Activated CD4-positive, alpha-beta memory T cell treated with anti-CD3 and anti-CD28 coated beads for 36 hours (primary cell): ENCODE results near the gene NPEPL1. TPM values are rescaled to one million over a fixed set of nuclear protein-coding genes. Genes with fewer than 3 reads are reported as not detected.

Experiments
- CTCF ChIA-PET: fragments of 350-600 bp; sonication (Branson Sonifier 250); formaldehyde crosslinking; loops from one replicate; lab custom pipeline; 2021; ENCODE audit warnings: antibody characterized with exemption, inconsistent platforms; lab: Charles Lee
- POLR2A ChIA-PET: fragments of 350-600 bp; sonication (Branson Sonifier 250); formaldehyde crosslinking; loops from one replicate; lab custom pipeline; 2021; ENCODE audit warnings: antibody characterized with exemption; lab: Charles Lee
- DNase-seq: peaks from one replicate; pipeline ENCODE4 v3.0.0-alpha.2; 2020
- H3K27ac Mint-ChIP-seq: one replicate; pipeline ENCODE4 v1.8.0; 2021; ENCODE audit warnings: mixed read lengths
- H3K27me3 Mint-ChIP-seq: one replicate; pipeline ENCODE4 v1.8.0; 2021; ENCODE audit warnings: mixed read lengths
- H3K36me3 Mint-ChIP-seq: one replicate; pipeline ENCODE4 v1.8.0; 2021; ENCODE audit warnings: mixed read lengths
- H3K4me1 Mint-ChIP-seq: one replicate; pipeline ENCODE4 v1.8.0; 2021; ENCODE audit warnings: low read depth, mixed read lengths
- H3K4me3 Mint-ChIP-seq: one replicate; pipeline ENCODE4 v1.8.0; 2021; ENCODE audit warnings: mild to moderate bottlenecking, mixed read lengths
- H3K9me3 Mint-ChIP-seq: one replicate; pipeline ENCODE4 v1.8.0; 2021; ENCODE audit warnings: mixed read lengths
- intact Hi-C: fragments of 100-400 bp; cut with micrococcal nuclease; formaldehyde crosslinking; loops from one replicate; pipeline ENCODE4 v1.15.1; 2023
- total RNA-seq, 2 experiments: library from RNA; stranded (reverse); gene quantifications; one replicate each; pipeline ENCODE4 v1.2.3, GENCODE V29; 2021

Gene NPEPL1
- total RNA-seq, 2 experiments from 2014 or later = 17.8 to 18.8 TPM

DNA sequence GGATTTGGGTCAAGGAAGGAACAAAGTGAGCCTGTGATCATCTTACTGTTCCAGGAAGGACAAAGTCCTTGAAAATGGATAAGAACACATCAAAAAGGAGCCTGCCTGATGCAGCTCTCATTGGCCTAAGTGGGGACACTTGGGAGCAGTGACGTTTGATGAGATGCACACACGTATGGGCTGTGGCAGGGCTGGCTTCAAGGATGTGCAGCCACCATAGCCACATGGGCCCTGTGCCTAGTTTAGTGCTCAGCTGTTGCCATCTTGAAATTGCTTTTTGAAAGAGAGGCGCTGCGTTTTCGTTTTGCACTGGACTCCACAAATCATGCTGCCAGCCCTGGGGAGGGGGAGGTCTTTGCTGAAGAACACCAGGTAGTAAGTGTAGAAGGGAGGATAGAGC is 6.6 kb upstream of the NPEPL1 start:
- Mint-ChIP-seq H3K36me3 (peaks cover 2% of the 10 kb centered on the region), H3K4me1 (peaks cover 5% of the 10 kb centered on the region), H3K4me3 (no peak overlapping the region), H3K27ac (no peak overlapping the region), H3K27me3 (no peaks in the 10 kb centered on the region), H3K9me3 (no peaks in the 10 kb centered on the region)
- POLR2A ChIA-PET = no interaction called here
- DNase-seq = no peak
- CTCF ChIA-PET = no interaction called here
- intact Hi-C loops = no loop called here

DNA sequence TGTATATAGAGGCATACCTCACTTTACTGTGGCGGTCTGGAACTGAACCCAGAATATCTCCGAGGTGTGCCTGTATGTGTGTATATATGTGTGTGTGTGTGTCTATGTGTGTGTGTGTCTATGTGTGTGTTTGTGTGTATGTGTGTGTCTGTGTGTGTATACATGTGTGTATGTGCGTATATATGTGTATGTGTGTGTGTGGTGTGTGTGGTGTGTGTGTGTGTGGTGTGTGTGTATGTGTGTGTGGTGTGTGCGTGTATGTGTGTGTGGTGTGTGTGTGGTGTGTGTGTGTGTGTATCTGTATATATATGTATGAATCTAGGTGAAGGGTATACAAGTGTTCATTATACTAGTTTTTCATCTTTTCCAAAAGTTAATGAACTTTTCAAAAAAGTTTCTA is 4.2 kb upstream of the NPEPL1 start:
- Mint-ChIP-seq H3K4me3 (no peak overlapping the region), H3K27me3 (no peaks in the 10 kb centered on the region), H3K9me3 (no peaks in the 10 kb centered on the region), H3K4me1 (peaks cover 7% of the 10 kb centered on the region), H3K36me3 (peaks cover 2% of the 10 kb centered on the region), H3K27ac (no peak overlapping the region)
- intact Hi-C loops = no loop called here
- no peak for DNase-seq
- CTCF ChIA-PET = no interaction called here
- POLR2A ChIA-PET = no interaction called here

- Mint-ChIP-seq H3K9me3 (no peaks in the 10 kb centered on the region), H3K4me1 (peaks cover 11% of the 10 kb centered on the region), H3K36me3 (peaks cover 2% of the 10 kb centered on the region), H3K4me3 (no peak overlapping the region), H3K27ac (no peak overlapping the region), H3K27me3 (no peaks in the 10 kb centered on the region)
- ChIA-PET POLR2A (no interaction called here), CTCF (no interaction called here)
- DNase-seq = no peak
- intact Hi-C loops = no loop called here
Observed at GRCh38 chr20:58688840-58689239, 3.8 kb upstream of the NPEPL1 start.

DNA sequence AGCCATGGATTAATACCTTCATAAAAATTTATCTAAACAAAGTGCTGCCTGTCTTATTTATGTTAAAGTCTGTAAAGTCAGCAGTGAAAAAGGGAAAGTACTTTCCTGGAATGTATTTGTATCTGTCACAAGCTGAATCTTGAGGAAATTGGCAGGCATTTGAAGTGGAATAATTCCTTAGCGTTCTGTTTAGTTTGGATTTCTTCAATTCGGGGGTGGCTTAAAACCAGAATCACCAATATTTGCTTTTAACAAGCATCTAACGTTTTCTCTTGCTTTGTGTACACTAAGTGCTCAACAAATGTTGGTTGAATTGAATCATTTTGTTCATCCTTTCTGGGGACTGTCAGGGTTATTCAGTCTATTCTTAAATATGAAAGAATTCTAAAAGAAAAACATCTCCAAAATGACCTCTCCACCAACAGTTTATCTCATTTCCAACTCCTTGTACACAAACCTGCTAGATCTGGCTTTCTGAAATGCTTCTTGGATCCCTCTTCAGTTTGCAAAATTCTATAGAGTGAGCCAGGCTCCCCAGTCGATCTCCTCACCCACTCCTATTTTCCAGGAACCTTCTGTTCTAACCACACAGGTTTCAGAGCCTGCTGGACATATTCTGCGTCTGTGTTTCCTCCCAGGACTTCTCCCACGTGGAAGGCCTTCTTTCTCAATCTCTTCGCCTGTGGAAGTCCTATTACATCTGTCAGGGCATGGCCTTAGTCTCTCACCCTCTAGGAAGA is 2.0 kb upstream of the NPEPL1 start:
- Mint-ChIP-seq H3K36me3 (peaks cover 2% of the 10 kb centered on the region), H3K4me1 (peaks cover 16% of the 10 kb centered on the region), H3K9me3 (no peaks in the 10 kb centered on the region), H3K27me3 (no peaks in the 10 kb centered on the region), H3K4me3 (no peak overlapping the region), H3K27ac (peak overlapping the region; percentile 57)
- intact Hi-C loops = no loop called here
- ChIA-PET CTCF (interaction anchor here (1.0 kb wide), 1 partner anchor 40 kb away, joined by 3 read pairs; the partner anchor contains the start of gene STX16), POLR2A (interaction anchor here (0.6 to 1.4 kb wide), 3 partner anchors 34 to 473 kb away, joined by 3 to 4 read pairs (median 4); no protein-coding TSS in a partner anchor)
- DNase-seq = no peak

DNA sequence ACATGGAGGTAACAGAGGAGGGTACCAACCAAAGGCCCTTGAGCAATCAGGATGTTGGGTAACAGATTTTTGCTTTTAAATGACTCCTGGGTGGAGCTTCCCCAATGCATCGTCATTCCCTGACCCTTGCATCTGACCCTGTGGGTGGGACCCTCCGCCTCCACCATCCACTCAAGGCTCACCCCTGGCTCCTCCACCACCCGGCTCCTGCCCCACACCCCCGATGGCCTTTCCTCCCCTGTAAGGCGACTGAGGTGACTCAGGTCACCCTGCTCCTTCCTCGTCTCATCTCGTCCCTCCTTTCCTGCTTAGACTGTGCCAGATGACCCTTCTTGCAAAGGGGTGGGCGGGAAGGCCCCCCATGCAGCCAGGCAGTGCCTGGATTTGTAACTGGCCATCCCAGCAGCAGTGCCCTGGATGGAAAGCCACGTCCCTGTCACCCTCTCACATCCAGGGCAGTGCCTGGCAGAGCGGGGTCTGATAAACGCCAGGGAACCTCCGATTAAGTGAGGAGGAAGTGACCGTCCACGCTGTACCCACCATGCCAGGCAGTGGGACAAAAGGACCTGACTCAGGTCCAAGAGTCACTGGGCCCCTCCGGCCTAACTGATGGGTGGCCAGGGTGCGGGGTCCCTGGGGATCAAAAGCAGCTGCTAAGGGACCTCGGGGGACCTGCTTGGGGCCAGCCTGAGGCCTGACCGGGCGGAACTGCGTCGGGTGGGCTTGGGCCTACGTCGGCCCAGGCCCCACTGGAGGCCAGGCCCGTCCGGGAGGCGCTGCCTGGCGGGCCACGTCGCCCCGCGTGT is 624 bp upstream of the NPEPL1 start:
- H3K4me1 Mint-ChIP-seq = peaks cover 16% of the 10 kb centered on the region
- intact Hi-C loops = no loop called here
- peak overlapping the region; percentile 25 for H3K4me3 Mint-ChIP-seq
- ChIA-PET CTCF (interaction anchor here (3.3 kb wide), 1 partner anchor 40 kb away, joined by 15 read pairs; the partner anchor contains the start of gene STX16), POLR2A (interaction anchor here (1.0 to 1.8 kb wide), 3 partner anchors 36 to 41 kb away, joined by 3 to 21 read pairs (median 4); partner anchors contain the start of gene STX16)
- peak overlapping the region; percentile 57 for H3K27ac Mint-ChIP-seq
- no peaks in the 10 kb centered on the region for H3K9me3 Mint-ChIP-seq
- DNase-seq = no peak
- H3K36me3 Mint-ChIP-seq = peaks cover 4% of the 10 kb centered on the region
- no peaks in the 10 kb centered on the region for H3K27me3 Mint-ChIP-seq

- Mint-ChIP-seq H3K4me1 (peaks cover 16% of the 10 kb centered on the region), H3K36me3 (peaks cover 6% of the 10 kb centered on the region), H3K27me3 (no peaks in the 10 kb centered on the region), H3K9me3 (no peaks in the 10 kb centered on the region), H3K4me3 (peak overlapping the region; percentile 67), H3K27ac (no peak overlapping the region)
- intact Hi-C loops = loop anchor here (1.0 kb wide), 1 partner anchor 41 kb away; no protein-coding TSS in a partner anchor
- CTCF ChIA-PET = interaction anchor here (0.7 to 3.3 kb wide), 3 partner anchors 11 to 158 kb away, joined by 3 to 15 read pairs (median 4); partner anchors contain the start of gene STX16
- POLR2A ChIA-PET = interaction anchor here (0.6 to 1.8 kb wide), 2 partner anchors 42 to 338 kb away, joined by 4 to 21 read pairs; partner anchors contain the start of gene STX16
- DNase-seq = peak; percentile 26
Observed at GRCh38 chr20:58693226-58694006, 816 bp downstream of the NPEPL1 start.

- CTCF ChIA-PET = interaction anchor here (1.2 to 3.3 kb wide), 2 partner anchors 43 to 157 kb away, joined by 4 to 15 read pairs; partner anchors contain the start of gene STX16
- Mint-ChIP-seq H3K27ac (no peak overlapping the region), H3K4me1 (peaks cover 16% of the 10 kb centered on the region), H3K36me3 (peaks cover 6% of the 10 kb centered on the region), H3K9me3 (no peaks in the 10 kb centered on the region), H3K27me3 (no peaks in the 10 kb centered on the region), H3K4me3 (no peak overlapping the region)
- POLR2A ChIA-PET = interaction anchor here (0.6 kb wide), 2 partner anchors 42 to 304 kb away, joined by 3 to 4 read pairs; no protein-coding TSS in a partner anchor
- intact Hi-C loops = no loop called here
- peak; percentile 9 for DNase-seq
Observed at GRCh38 chr20:58694241-58695083, 1.9 kb downstream of the NPEPL1 start.

DNA sequence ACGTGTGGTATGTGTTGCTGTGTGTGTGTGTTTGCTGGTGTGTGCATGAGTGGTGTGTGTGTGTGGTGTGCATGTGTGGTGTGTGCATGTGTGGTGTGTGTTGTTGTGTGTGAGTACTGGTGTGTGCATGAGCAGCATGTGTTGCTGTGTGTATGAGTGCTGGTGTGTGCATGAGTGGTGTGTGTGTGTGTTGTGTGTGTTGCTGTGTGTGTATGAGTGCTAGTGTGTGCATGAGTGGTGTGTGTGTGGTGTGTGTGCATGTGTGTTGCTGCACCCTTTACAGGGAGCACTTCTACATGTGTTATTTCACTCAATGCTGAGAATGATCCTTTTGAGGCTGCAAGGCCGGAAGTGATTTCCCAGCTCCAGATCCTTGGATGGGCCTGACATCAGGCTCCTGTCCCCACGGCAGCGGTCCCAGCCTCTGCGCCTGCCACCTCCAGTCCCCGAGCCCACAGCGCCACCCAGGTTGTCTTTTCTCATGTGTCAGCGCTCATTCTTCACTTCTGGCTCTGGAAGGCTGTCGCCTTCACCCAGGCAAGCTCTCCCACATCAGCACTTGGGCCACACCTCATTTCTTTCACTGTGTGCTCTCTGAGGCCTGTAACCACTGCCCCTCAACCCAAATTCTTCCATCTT is 2.6 kb downstream of the NPEPL1 start:
- CTCF ChIA-PET = interaction anchor here (0.9 kb wide), 1 partner anchor 44 kb away, joined by 4 read pairs; the partner anchor contains the start of gene STX16
- no peak for DNase-seq
- intact Hi-C loops = no loop called here

GRCh38 chr20:58695895-58696375 is 3.3 kb downstream of the NPEPL1 start:
- ChIA-PET CTCF (interaction anchor here (0.9 kb wide), 1 partner anchor 45 kb away, joined by 4 read pairs; the partner anchor contains the start of gene STX16), POLR2A (interaction anchor here (0.6 kb wide), 1 partner anchor 33 kb away, joined by 3 read pairs; no protein-coding TSS in a partner anchor)
- Mint-ChIP-seq H3K27ac (no peak overlapping the region), H3K4me3 (no peak overlapping the region), H3K9me3 (no peaks in the 10 kb centered on the region), H3K4me1 (peaks cover 19% of the 10 kb centered on the region), H3K36me3 (peaks cover 10% of the 10 kb centered on the region), H3K27me3 (no peaks in the 10 kb centered on the region)
- no peak for DNase-seq
- intact Hi-C loops = no loop called here

More for the DNA sequence above, 2.6 kb downstream of the NPEPL1 start:
- H3K27ac Mint-ChIP-seq = no peak overlapping the region
- H3K36me3 Mint-ChIP-seq = peaks cover 7% of the 10 kb centered on the region
- H3K27me3 Mint-ChIP-seq = no peaks in the 10 kb centered on the region
- POLR2A ChIA-PET = interaction anchor here (0.6 kb wide), 1 partner anchor 303 kb away, joined by 4 read pairs; no protein-coding TSS in a partner anchor
- H3K4me3 Mint-ChIP-seq = no peak overlapping the region
- no peaks in the 10 kb centered on the region for H3K9me3 Mint-ChIP-seq
- H3K4me1 Mint-ChIP-seq = peaks cover 20% of the 10 kb centered on the region

DNA sequence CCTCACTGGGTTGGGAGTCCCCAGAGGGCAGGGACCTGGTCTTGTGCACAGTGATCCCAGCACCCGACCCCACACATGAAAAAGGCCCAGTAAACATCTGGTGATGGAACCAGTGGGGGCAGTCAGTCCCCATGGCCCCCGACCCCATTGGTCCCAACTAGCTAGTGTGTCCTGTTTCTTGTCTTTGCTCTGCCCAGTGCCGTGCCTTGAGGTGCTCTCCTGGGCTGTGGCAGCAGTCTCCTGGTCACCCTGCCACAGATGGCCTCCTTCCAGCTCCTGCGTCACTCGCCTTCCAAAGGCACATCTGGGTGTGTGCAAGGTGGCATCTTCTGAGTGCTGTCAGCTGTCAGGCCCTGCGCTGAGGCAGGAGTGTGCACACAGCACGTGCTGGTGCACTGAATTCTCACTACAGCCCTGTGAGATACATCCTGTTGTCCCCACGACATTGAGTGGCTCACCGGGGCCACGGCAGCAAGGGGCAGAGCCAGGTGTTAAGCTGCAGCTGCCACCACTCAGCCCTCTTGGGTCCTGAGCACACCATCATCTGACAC is 3.9 kb downstream of the NPEPL1 start:
- CTCF ChIA-PET = no interaction called here

More for the DNA sequence above, 3.9 kb downstream of the NPEPL1 start:
- intact Hi-C loops = no loop called here
- H3K9me3 Mint-ChIP-seq = no peaks in the 10 kb centered on the region
- POLR2A ChIA-PET = interaction anchor here (0.6 kb wide), 1 partner anchor 32 kb away, joined by 3 read pairs; no protein-coding TSS in a partner anchor
- peaks cover 17% of the 10 kb centered on the region for H3K4me1 Mint-ChIP-seq
- H3K4me3 Mint-ChIP-seq = no peak overlapping the region
- no peak overlapping the region for H3K27ac Mint-ChIP-seq
- DNase-seq = no peak
- H3K36me3 Mint-ChIP-seq = peaks cover 10% of the 10 kb centered on the region
- H3K27me3 Mint-ChIP-seq = no peaks in the 10 kb centered on the region
